ENCODE measurements around the gene TUBB1. TPM values are rescaled to one million over a fixed set of nuclear protein-coding genes. Genes with fewer than 3 reads are reported as not detected.
A peak's percentile ranks its signal among the peaks of the same experiment; 100 is the strongest.
"Not testable (repeated sequence)": the region's sequence is repeated elsewhere in the genome, so short reads cannot be mapped to it uniquely, and the experiment has no call there.

TUBB1 gene
- total RNA-seq, 4 donors from 2014 or later: under 0.01 to 0.83 TPM; not detected in 2

- no peak for DNase-seq (ENCODE audit: extremely low spot score)
- peak overlapping the region; percentile 81 to 83 (median 82) for H3K27ac ChIP-seq (replicated peaks in 1 of 4)
- 25% methylated on average over 23 of the region's 29 CpGs for WGBS
- H3K27me3 ChIP-seq: no peaks in the 10 kb centered on the region
- peaks cover 33 to 49% (median 47%) of the 10 kb centered on the region in 4 donors for H3K4me1 ChIP-seq
- peaks cover 7 to 13% (median 8%) of the 10 kb centered on the region in 4 donors for H3K36me3 ChIP-seq
- no peaks in the 10 kb centered on the region for H3K9me3 ChIP-seq
- TF ChIP-seq POLR2AphosphoS5 (IDR thresholded peaks at IDR 0.05): no peak
- TF ChIP-seq, protein P1, sequence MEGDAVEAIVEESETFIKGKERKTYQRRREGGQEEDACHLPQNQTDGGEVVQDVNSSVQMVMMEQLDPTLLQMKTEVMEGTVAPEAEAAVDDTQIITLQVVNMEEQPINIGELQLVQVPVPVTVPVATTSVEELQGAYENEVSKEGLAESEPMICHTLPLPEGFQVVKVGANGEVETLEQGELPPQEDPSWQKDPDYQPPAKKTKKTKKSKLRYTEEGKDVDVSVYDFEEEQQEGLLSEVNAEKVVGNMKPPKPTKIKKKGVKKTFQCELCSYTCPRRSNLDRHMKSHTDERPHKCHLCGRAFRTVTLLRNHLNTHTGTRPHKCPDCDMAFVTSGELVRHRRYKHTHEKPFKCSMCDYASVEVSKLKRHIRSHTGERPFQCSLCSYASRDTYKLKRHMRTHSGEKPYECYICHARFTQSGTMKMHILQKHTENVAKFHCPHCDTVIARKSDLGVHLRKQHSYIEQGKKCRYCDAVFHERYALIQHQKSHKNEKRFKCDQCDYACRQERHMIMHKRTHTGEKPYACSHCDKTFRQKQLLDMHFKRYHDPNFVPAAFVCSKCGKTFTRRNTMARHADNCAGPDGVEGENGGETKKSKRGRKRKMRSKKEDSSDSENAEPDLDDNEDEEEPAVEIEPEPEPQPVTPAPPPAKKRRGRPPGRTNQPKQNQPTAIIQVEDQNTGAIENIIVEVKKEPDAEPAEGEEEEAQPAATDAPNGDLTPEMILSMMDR (IDR thresholded peaks at IDR 0.05): no peak
- TF ChIP-seq EP300 (IDR thresholded peaks at IDR 0.05): no peak
- no peak for TF ChIP-seq POLR2A (IDR thresholded peaks at IDR 0.05; ENCODE audit: low read depth)
- intact Hi-C loops (cut with DNase I): loop anchor here (5.0 kb wide), 3 partner anchors 51 to 109 kb away; partner anchors contain the start of gene ATP5F1E
- peak overlapping the region; percentile 73 to 97 (median 84) for H3K4me3 ChIP-seq
Measured at GRCh38 chr20:58981628-58982364, 37.4 kb upstream of the TUBB1 start.

DNA sequence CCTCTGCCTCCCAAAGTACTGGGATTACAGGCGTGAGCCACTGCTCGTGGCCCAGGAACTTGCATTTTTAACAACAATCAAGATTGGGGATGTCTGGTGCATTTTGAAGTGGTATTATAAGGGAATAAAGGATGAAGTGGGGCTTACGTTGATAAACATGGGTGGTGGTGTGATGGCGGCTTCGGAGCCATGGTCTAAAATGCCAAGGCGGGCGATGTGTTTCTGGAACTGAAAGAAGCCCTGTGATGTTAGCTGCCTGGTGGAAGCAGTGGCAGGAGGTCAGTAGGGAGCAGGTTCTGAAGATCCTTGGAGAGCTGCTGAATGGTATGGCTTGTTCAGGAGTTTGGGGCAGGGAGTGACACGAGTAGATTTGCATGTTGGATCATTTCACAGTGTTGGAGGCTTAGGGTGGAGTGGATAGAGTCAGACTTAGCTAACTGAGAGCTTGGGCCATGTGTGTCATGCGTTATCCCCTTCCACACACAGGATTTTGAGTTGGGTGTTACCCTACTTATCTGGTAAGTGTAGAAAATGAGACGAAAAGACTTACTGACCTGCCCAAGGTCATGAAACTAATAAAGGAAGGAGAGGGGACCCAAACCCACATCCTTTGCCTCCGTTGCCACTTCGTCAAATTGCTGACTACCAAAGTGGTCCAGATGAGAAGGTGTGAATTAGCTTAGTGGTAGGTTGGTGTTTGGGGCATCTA is 36.7 kb upstream of the TUBB1 start:
- Histone ChIP-seq H3K27ac (replicated peaks in 1 of 4) (peak overlapping the region in 1 of 4 donors; percentile 83), H3K9me3 (no peaks in the 10 kb centered on the region), H3K36me3 (peaks cover 11 to 20% (median 15%) of the 10 kb centered on the region in 4 donors), H3K4me3 (peak overlapping the region in 3 of 4 donors; percentile 75 to 97 (median 93)), H3K27me3 (no peaks in the 10 kb centered on the region), H3K4me1 (peaks cover 33 to 49% (median 47%) of the 10 kb centered on the region in 4 donors)
- DNase-seq (ENCODE audit: extremely low spot score): no peak
- no peak for TF ChIP-seq POLR2A (IDR thresholded peaks at IDR 0.05; ENCODE audit: low read depth)
- TF ChIP-seq, protein P1 (IDR thresholded peaks at IDR 0.05): no peak
- TF ChIP-seq EP300 (IDR thresholded peaks at IDR 0.05): no peak
- no peak for TF ChIP-seq POLR2AphosphoS5 (IDR thresholded peaks at IDR 0.05)
- 82% methylated on average over 12 of the region's 12 CpGs for WGBS
- intact Hi-C loops (cut with DNase I): loop anchor here (5.0 kb wide), 3 partner anchors 50 to 110 kb away; partner anchors contain the start of gene ATP5F1E

GRCh38 chr20:58983115-58983468 is 36.1 kb upstream of the TUBB1 start:
- WGBS: 88% methylated on average over 12 of the region's 12 CpGs
- intact Hi-C loops (cut with DNase I): loop anchor here (5.0 kb wide), 3 partner anchors 49 to 111 kb away; partner anchors contain the start of gene ATP5F1E
- H3K27ac ChIP-seq (replicated peaks in 1 of 4); H3K4me3 ChIP-seq; H3K9me3 ChIP-seq; DNase-seq (ENCODE audit: extremely low spot score); H3K27me3 ChIP-seq: not testable (repeated sequence)
- Histone ChIP-seq H3K36me3 (peaks cover 17 to 26% (median 21%) of the 10 kb centered on the region in 4 donors), H3K4me1 (peaks cover 33 to 49% (median 47%) of the 10 kb centered on the region in 4 donors)

DNA sequence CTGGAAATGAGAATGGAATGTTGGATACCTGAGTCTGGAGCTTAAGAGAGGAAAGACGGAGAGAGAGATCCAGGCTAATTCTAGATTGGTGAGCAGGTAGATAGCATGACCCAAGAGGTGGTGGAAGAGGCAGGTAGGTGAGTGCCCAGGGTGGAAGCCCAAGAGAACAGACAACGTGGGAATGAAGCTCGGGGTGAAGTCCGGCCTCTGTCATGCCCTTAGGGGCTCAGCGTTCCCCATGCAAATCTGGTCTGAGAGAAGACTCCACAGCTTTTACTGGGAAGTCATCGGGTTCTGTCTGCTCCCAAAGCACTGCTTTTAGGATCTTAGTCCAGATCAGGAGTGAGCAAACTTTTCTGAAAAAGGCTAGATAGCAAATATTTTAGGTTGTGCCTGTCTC is 34.5 kb upstream of the TUBB1 start:
- Histone ChIP-seq H3K4me3 (no peak overlapping the region), H3K9me3 (no peaks in the 10 kb centered on the region), H3K36me3 (peaks cover 33 to 42% (median 37%) of the 10 kb centered on the region in 4 donors), H3K27ac (replicated peaks in 1 of 4) (peak overlapping the region in 1 of 4 donors; percentile 39), H3K4me1 (peaks cover 33 to 49% (median 47%) of the 10 kb centered on the region in 4 donors), H3K27me3 (no peaks in the 10 kb centered on the region)
- 84% methylated on average over 6 of the region's 6 CpGs for WGBS
- intact Hi-C loops (cut with DNase I): loop anchor here (5.0 kb wide), 3 partner anchors 48 to 112 kb away; partner anchors contain the start of gene ATP5F1E
- no peak for TF ChIP-seq EP300 (IDR thresholded peaks at IDR 0.05)
- TF ChIP-seq POLR2A (IDR thresholded peaks at IDR 0.05; ENCODE audit: low read depth): no peak
- no peak for TF ChIP-seq POLR2AphosphoS5 (IDR thresholded peaks at IDR 0.05)
- TF ChIP-seq, protein P1 (IDR thresholded peaks at IDR 0.05): no peak
- DNase-seq (ENCODE audit: extremely low spot score): no peak

GRCh38 chr20:58985656-58986055 is 33.6 kb upstream of the TUBB1 start:
- intact Hi-C loops (cut with DNase I): no loop called here
- no peak for DNase-seq (ENCODE audit: extremely low spot score)
- Histone ChIP-seq H3K27me3 (no peaks in the 10 kb centered on the region), H3K4me1 (peaks cover 33 to 45% (median 43%) of the 10 kb centered on the region in 4 donors), H3K9me3 (no peaks in the 10 kb centered on the region), H3K4me3 (no peak overlapping the region), H3K27ac (replicated peaks in 1 of 4) (no peak overlapping the region), H3K36me3 (peaks cover 37 to 51% (median 46%) of the 10 kb centered on the region in 4 donors)
- WGBS: 79% methylated on average over 5 of the region's 5 CpGs
- TF ChIP-seq POLR2AphosphoS5 (IDR thresholded peaks at IDR 0.05) (no peak), EP300 (IDR thresholded peaks at IDR 0.05) (no peak), POLR2A (IDR thresholded peaks at IDR 0.05; ENCODE audit: low read depth) (no peak)
- TF ChIP-seq, protein P1 (IDR thresholded peaks at IDR 0.05): no peak
